ENCODE measurements around the gene ASPDH. TPM values are rescaled to one million over a fixed set of nuclear protein-coding genes. Genes with fewer than 3 reads are reported as not detected.

The ASPDH gene
- total RNA-seq, 1 donor from 2014 or later = not detected

DNA sequence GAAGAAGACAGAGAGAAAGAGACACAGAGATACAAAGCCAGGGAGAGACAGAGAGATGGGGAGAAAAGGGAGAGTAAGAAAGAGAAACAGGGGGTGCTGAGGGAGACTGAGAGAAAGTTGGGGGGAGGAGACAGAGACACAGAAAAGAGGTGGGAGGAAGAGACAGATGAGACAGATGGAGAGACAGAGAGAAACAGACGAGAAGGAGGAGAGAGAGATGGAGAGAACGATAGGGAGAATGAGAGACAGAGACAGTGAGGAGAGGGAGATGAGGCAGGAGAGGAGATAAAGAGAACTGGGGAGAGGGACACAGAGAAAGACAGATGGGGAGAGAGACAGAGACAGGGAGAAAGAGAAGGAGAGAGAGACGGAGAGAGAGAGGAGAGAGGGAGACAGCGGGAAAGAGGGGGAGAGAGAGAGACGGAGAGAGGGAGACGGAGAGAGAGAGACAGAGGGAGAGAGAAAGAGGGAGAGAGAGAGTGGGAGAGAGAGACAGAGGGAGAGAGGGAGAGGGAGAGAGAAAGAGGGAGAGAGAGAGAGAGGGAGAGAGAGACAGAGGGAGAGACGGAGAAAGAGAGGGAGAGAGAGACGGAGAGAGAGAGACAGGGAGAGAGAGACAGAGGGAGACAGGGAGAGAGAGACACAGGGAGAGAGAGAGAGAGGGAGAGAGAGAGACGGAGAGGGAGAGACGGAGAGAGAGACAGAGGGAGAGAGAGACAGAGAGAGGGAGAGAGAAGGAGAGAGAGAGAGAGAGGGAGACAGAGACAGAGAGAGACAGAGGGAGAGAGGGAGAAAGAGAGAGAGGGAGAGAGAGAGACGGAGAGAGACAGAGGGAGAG, 15.3 kb downstream of the ASPDH start:
- Histone ChIP-seq H3K27me3 (ENCODE audit: control insufficient read depth, insufficient read depth, low read length) (peaks cover 38% of the 10 kb centered on the region), H3K4me3 (ENCODE audit: low read depth, low read length) (no peak overlapping the region), H3K36me3 (ENCODE audit: control insufficient read depth, insufficient read depth, low read length) (no peaks in the 10 kb centered on the region)
- DNase-seq (ENCODE audit: low read depth) = no peak
- TF ChIP-seq, protein P1, sequence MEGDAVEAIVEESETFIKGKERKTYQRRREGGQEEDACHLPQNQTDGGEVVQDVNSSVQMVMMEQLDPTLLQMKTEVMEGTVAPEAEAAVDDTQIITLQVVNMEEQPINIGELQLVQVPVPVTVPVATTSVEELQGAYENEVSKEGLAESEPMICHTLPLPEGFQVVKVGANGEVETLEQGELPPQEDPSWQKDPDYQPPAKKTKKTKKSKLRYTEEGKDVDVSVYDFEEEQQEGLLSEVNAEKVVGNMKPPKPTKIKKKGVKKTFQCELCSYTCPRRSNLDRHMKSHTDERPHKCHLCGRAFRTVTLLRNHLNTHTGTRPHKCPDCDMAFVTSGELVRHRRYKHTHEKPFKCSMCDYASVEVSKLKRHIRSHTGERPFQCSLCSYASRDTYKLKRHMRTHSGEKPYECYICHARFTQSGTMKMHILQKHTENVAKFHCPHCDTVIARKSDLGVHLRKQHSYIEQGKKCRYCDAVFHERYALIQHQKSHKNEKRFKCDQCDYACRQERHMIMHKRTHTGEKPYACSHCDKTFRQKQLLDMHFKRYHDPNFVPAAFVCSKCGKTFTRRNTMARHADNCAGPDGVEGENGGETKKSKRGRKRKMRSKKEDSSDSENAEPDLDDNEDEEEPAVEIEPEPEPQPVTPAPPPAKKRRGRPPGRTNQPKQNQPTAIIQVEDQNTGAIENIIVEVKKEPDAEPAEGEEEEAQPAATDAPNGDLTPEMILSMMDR (IDR thresholded peaks at IDR 0.05; ENCODE audit: insufficient read depth, low read length, poor library complexity, severe bottlenecking) = no peak

DNA sequence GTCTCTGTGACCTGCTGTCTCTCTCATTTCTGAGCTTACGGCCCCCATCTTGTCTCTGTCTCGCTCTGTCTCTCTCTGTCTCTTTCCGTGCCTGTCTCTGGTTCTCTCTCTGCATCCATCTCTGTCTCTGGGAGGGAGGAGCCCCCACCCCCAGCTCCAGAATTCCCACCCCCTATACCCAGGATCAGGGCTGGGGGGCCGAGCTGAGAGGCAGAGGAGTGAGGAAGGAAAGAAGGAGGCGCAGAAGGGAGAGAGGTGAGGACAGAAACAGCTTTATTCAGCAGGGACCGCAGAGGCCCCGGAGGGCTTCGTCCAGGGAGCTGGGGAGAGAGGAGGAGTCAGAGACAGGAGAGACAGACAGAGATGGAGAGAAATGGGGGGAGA, 16.7 kb downstream of the ASPDH start:
- TF ChIP-seq, protein P1 (IDR thresholded peaks at IDR 0.05; ENCODE audit: insufficient read depth, low read length, poor library complexity, severe bottlenecking) = no peak
- H3K27me3 ChIP-seq (ENCODE audit: control insufficient read depth, insufficient read depth, low read length) = peaks cover 49% of the 10 kb centered on the region
- no peak for DNase-seq (ENCODE audit: low read depth)
- H3K4me3 ChIP-seq (ENCODE audit: low read depth, low read length) = no peak overlapping the region
- H3K36me3 ChIP-seq (ENCODE audit: control insufficient read depth, insufficient read depth, low read length) = no peaks in the 10 kb centered on the region

DNA sequence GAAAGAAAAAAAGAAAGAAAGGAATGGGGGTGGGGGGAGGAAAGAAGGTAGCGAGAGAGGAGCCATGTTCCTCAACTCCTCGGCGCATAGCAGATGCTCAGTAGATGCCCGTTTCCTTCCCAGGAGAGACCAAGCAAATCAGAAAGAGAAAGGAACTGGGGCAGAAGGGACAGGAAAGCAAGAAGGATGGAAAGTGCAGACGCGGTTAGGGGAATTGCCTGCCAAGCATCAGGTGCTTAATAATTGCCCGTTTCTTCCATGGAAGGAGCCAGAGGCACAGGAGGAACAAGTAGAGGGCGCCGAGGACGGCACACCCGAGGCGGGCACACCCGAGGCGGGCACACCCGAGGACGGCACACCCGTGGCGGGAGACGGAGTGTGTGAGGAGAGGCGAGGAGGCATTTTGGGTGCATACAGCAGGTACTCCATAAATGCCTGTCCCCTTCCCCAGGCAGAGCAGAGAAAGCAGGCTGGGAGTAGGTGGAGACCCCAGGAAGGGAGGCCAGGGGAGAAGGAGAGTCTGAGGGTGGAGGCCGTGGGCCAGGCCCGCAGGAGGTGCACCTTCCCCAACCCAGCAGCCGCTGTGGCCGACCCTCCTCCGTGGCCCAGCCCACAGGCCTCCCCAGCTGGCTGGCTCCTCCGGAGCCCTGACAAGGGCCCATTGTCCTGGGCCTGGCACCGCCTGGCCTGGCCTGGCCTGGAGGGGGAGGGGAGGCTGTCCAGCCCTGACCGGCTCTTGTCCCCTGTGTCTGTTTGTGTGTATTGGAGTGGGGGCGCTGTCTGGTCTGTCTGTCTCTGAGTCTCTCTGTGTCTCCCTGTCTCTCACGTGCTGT, 17.3 kb downstream of the ASPDH start:
- TF ChIP-seq, protein P1 (IDR thresholded peaks at IDR 0.05; ENCODE audit: insufficient read depth, low read length, poor library complexity, severe bottlenecking) = no peak
- H3K4me3 ChIP-seq (ENCODE audit: low read depth, low read length) = no peak overlapping the region
- no peak for DNase-seq (ENCODE audit: low read depth)

DNA sequence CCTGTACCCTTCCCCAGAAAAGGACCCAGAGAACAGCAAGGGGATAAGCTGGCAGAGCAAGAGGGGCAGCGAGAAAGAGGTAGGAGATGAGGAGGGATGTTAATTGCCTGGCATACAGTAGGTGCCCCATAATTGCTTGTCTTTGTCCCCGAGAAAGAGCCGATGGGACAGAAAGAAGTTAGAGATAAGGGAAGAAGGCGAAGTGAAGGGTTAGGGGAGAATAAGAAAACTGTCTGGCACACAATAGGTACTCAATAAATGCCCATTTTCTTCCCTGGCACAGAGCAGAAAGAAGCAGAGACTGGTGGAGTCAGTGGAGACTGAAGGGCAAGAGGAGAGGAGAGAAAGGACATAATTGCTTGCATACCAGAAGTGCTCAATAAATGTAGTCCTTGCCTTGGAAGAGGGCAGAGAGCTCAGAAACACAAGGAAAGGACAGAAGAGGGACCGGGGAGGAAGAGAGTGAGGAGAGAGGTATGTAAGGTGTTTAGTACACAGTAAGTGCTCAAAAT, 18.6 kb downstream of the ASPDH start:
- no peaks in the 10 kb centered on the region for H3K36me3 ChIP-seq (ENCODE audit: control insufficient read depth, insufficient read depth, low read length)
- TF ChIP-seq, protein P1 (IDR thresholded peaks at IDR 0.05; ENCODE audit: insufficient read depth, low read length, poor library complexity, severe bottlenecking) = no peak
- DNase-seq (ENCODE audit: low read depth) = no peak
- H3K4me3 ChIP-seq (ENCODE audit: low read depth, low read length) = no peak overlapping the region
- H3K27me3 ChIP-seq (ENCODE audit: control insufficient read depth, insufficient read depth, low read length) = peaks cover 52% of the 10 kb centered on the region

More for the DNA sequence above, 17.3 kb downstream of the ASPDH start:
- H3K36me3 ChIP-seq (ENCODE audit: control insufficient read depth, insufficient read depth, low read length) = no peaks in the 10 kb centered on the region
- H3K27me3 ChIP-seq (ENCODE audit: control insufficient read depth, insufficient read depth, low read length) = peaks cover 52% of the 10 kb centered on the region

DNA sequence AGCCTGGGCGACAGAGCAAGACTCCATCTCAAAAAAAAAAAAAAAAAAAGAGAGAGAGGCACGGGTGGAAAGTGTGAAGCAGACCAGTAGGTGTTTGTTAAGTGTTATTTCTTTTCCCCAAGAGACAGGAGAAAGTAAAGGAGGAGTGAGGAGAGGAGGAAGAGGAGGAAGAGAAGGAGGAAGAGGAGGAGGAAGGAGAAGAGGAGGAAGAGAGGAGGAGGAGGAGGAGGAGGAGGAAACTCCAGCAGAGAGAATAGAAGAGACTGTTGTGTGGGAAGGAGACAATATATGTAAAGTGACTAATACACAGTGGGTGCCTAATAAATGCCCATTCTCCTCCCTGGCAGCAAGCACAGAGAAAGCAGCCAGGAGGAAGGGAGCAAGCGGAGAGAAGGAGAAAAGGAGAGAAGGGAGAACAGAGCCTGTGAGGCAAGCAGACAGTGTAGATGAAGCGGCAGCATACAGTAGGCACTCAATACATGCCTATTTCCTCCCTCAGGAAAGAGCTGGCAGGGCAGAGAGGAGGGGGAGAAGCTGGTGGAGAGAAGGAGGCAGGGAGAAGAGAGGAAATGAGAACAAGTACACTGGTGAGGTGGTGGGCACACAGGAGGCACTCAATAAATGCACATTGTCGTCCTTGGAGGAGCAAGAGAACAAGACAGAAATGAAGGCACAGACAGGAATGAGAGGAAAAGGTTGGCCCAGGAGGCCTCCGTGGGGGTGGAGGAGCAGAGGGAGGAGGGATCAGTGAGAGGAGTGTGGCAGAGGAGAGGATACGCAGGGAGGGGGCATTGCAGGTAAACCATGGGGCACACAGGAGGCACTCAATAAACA, 19.3 kb downstream of the ASPDH start:
- peaks cover 52% of the 10 kb centered on the region for H3K27me3 ChIP-seq (ENCODE audit: control insufficient read depth, insufficient read depth, low read length)

More for the DNA sequence above, 19.3 kb downstream of the ASPDH start:
- DNase-seq (ENCODE audit: low read depth) = no peak
- Histone ChIP-seq H3K36me3 (ENCODE audit: control insufficient read depth, insufficient read depth, low read length) (no peaks in the 10 kb centered on the region), H3K4me3 (ENCODE audit: low read depth, low read length) (no peak overlapping the region)
- TF ChIP-seq, protein P1 (IDR thresholded peaks at IDR 0.05; ENCODE audit: insufficient read depth, low read length, poor library complexity, severe bottlenecking) = no peak

Data from kidney epithelial cell (primary cell).